IMR-90 (cell line): ENCODE results near the gene GPN1.

ENCODE experiments used
- CEBPB ChIP-seq: IDR thresholded peaks from 2 replicates; pipeline ENCODE4 v1.6.1; 2012; ENCODE audit warnings: low read depth, low read length, improper control_type of control experiment
- CTCF ChIP-seq: conservative IDR thresholded peaks from 2 replicates; pipeline ENCODE4 v1.5.1; 2012; ENCODE audit warnings: mild to moderate bottlenecking, low read depth, low read length, improper control_type of control experiment
- FOS ChIP-seq: fragments of 150-350 bp; IDR thresholded peaks from 2 replicates; pipeline ENCODE4 v1.6.1; 2016; ENCODE audit warnings: low read depth, low read length
- MXI1 ChIP-seq: IDR thresholded peaks from 2 replicates; pipeline ENCODE4 v1.6.1; 2012; ENCODE audit warnings: low read depth, mild to moderate bottlenecking, low read length, moderate library complexity, borderline replicate concordance
- POLR2A ChIP-seq: IDR thresholded peaks from 2 replicates; pipeline ENCODE4 v1.6.1; 2012; ENCODE audit warnings: mild to moderate bottlenecking, low read depth, low read length
- RAD21 ChIP-seq: IDR thresholded peaks from 2 replicates; pipeline ENCODE4 v1.6.1; 2012; ENCODE audit warnings: low read length, improper control_type of control experiment
- RCOR1 ChIP-seq: IDR thresholded peaks from 2 replicates; pipeline ENCODE4 v1.6.1; 2012; ENCODE audit warnings: mild to moderate bottlenecking, low read length, improper control_type of control experiment; ENCODE audit not compliant: insufficient replicate concordance
- RFX5 ChIP-seq: IDR thresholded peaks from 2 replicates; pipeline ENCODE4 v1.8.0; 2012; ENCODE audit warnings: low read depth, mild to moderate bottlenecking, low read length, moderate library complexity
- USF2 ChIP-seq: fragments of 150-350 bp; IDR thresholded peaks from 2 replicates; pipeline ENCODE4 v1.6.1; 2017; ENCODE audit warnings: mild to moderate bottlenecking, antibody characterized with exemption, low read length, low read depth

- TF ChIP-seq POLR2A (no peak), CTCF (no peak), RCOR1 (no peak), CEBPB (no peak), RAD21 (no peak), USF2 (no peak), RFX5 (no peak), MXI1 (no peak), FOS (no peak)
Measured at GRCh38 chr2:27621524-27621923, 7.3 kb upstream of the GPN1 start.
